K562 (cell line): ENCODE data around the gene HDAC9. TPM values are rescaled to one million over a fixed set of nuclear protein-coding genes. Genes with fewer than 3 reads are reported as not detected.

Experiments used
- ATAC-seq: fragments of 200-7000 bp; cut with Tn5 transposase; 3 replicates; pipeline ENCODE4 v1.9.1; 2020; ENCODE audit warnings: moderate library complexity
- BruUV-seq: library from RNA; stranded (reverse); fragments of 400-500 nt; replicated peaks from 2 replicates; lab custom pipeline; 2021; lab: Mats Ljungman, UMichigan
- CTCF ChIA-PET: fragments of 300-600 bp; formaldehyde crosslinking; extraction: SDS; loops from one replicate; lab custom pipeline; 2021; ENCODE audit warnings: low intra/inter-chr PET ratio; lab: Yijun Ruan, JAX
- POLR2A ChIA-PET: fragments of 300-600, 350-650 bp; sonication (Branson Sonifier 250); formaldehyde crosslinking; extraction: SDS; loops from one replicate; lab custom pipeline; 2021; ENCODE audit warnings: antibody characterized with exemption, inconsistent platforms; lab: Yijun Ruan, JAX
- DNase-seq, 4 experiments: peaks; one replicate each; pipeline versions ENCODE4 v3.0.0 to v3.0.0-alpha.2; 2011 to 2018; ENCODE audit warnings: low spot score in 3 of 4, mixed read lengths in 3 of 4; ENCODE audit errors: extremely low read depth in 1 of 4
- FAIRE-seq: peaks from 2 replicates; lab custom pipeline; 2011; peaks lifted over from hg19 to GRCh38; lab: Jason Lieb, UNC
- H2AFZ ChIP-seq: 2 replicates; pipeline ENCODE4 v1.6.0; 2011; ENCODE audit warnings: low read depth, low read length, control low read depth, inconsistent platforms
- H3K27ac ChIP-seq: fragments of 200-600 bp; 3 replicates; pipeline ENCODE4 v1.8.0; 2011; ENCODE audit warnings: low read depth, mild to moderate bottlenecking, control low read depth, inconsistent platforms, low read length, moderate library complexity, mixed read lengths; ENCODE audit errors: extremely low read depth
- H3K27me3 ChIP-seq, 2 experiments: fragments of 300-600 bp in 1 of 2; 2 replicates in 1 of 2; 3 replicates in 1 of 2; pipeline versions ENCODE4 v1.6.0 to v1.8.0; 2011; ENCODE audit warnings: inconsistent platforms in 2 of 2, low read length in 2 of 2, mild to moderate bottlenecking in 1 of 2, mixed read lengths in 1 of 2, moderate library complexity in 1 of 2; ENCODE audit not compliant: control insufficient read depth in 2 of 2, insufficient read depth in 2 of 2
- H3K36me3 ChIP-seq: fragments of 300-600 bp; 3 replicates; pipeline ENCODE4 v1.8.0; 2011; ENCODE audit warnings: mild to moderate bottlenecking, low read length, inconsistent platforms; ENCODE audit not compliant: control insufficient read depth, insufficient read depth
- H3K4me1 ChIP-seq, 2 experiments: fragments of 200-600 bp in 1 of 2; replicated peaks in 1 of 2; 2 replicates in 1 of 2; 3 replicates in 1 of 2; pipeline versions ENCODE4 v1.5.1 to v1.8.0; 2011; ENCODE audit warnings: inconsistent platforms in 2 of 2, low read length in 2 of 2, mild to moderate bottlenecking in 1 of 2, mixed read lengths in 1 of 2, moderate library complexity in 1 of 2; ENCODE audit not compliant: control insufficient read depth in 2 of 2, insufficient read depth in 2 of 2
- H3K4me2 ChIP-seq: 2 replicates; pipeline ENCODE4 v1.6.1; 2011; ENCODE audit warnings: low read length, control low read depth, inconsistent platforms, mixed read lengths; ENCODE audit not compliant: insufficient read depth
- H3K4me3 ChIP-seq: fragments of 200-600 bp; sonication (generic), shearing (Covaris generic); 2 replicates; pipeline ENCODE4 v1.5.1; 2016; ENCODE audit warnings: control low read depth, inconsistent platforms
- H3K79me2 ChIP-seq: fragments of 200-600 bp; 3 replicates; pipeline ENCODE4 v1.8.0; 2011; ENCODE audit warnings: low read length, inconsistent platforms; ENCODE audit not compliant: control insufficient read depth, insufficient read depth
- H3K9ac ChIP-seq, 2 experiments: 2 replicates each; pipeline versions ENCODE4 v1.6.0 to v1.6.1; 2011; ENCODE audit warnings: low read depth in 2 of 2, low read length in 2 of 2, control low read depth in 1 of 2, inconsistent platforms in 1 of 2, mild to moderate bottlenecking in 1 of 2, mixed read lengths in 1 of 2; ENCODE audit not compliant: insufficient read depth in 1 of 2
- H3K9me1 ChIP-seq: one replicate; pipeline ENCODE4 v1.6.0; 2011; ENCODE audit warnings: inconsistent platforms, mild to moderate bottlenecking, low read length, moderate library complexity; ENCODE audit not compliant: control insufficient read depth, insufficient read depth
- H3K9me3 ChIP-seq: replicated peaks from 2 replicates; pipeline ENCODE4 v1.5.1; 2011; ENCODE audit warnings: low read depth, low read length, inconsistent platforms; ENCODE audit not compliant: control insufficient read depth, insufficient read depth
- H4K20me1 ChIP-seq: replicated peaks from 2 replicates; pipeline ENCODE4 v1.6.1; 2011; ENCODE audit warnings: low read length, inconsistent platforms, mixed read lengths; ENCODE audit not compliant: control insufficient read depth, insufficient read depth
- CSDE1 ChIP-seq, 2 experiments: fragments of 450-650 bp; IDR thresholded peaks; 2 replicates each; pipeline ENCODE4 v1.6.1; 2016; ENCODE audit warnings: mild to moderate bottlenecking in 1 of 2
- HCFC1 ChIP-seq: IDR thresholded peaks from 2 replicates; pipeline ENCODE4 v1.6.1; 2012; ENCODE audit warnings: low read depth, low read length, improper control_type of control experiment
- KLF13 ChIP-seq: fragments of 450-650 bp; IDR thresholded peaks from 2 replicates; pipeline ENCODE4 v1.6.1; 2016; ENCODE audit warnings: missing genetic modification characterization, low read depth, mild to moderate bottlenecking, missing compliant biosample characterization, moderate library complexity, borderline replicate concordance
- NCOA1 ChIP-seq: fragments of 450-650 bp; IDR thresholded peaks from 2 replicates; pipeline ENCODE4 v1.6.1; 2016; ENCODE audit warnings: low read depth
- NCOA2 ChIP-seq, 2 experiments: fragments of 450-650 bp; IDR thresholded peaks; 2 replicates each; pipeline ENCODE4 v1.6.1; 2018; ENCODE audit warnings: mild to moderate bottlenecking in 2 of 2, moderate library complexity in 1 of 2; ENCODE audit not compliant: partially characterized antibody in 2 of 2
- NONO ChIP-seq, 2 experiments: fragments of 200-400 bp in 1 of 2; fragments of 450-650 bp in 1 of 2; formaldehyde crosslinking in 1 of 2; IDR thresholded peaks; 2 replicates each; pipeline ENCODE4 v1.6.1; 2017; ENCODE audit warnings: low read depth in 2 of 2, mild to moderate bottlenecking in 2 of 2, moderate library complexity in 2 of 2, low read length in 1 of 2
- POLR2AphosphoS2 ChIP-seq: IDR thresholded peaks from 2 replicates; pipeline ENCODE4 v1.6.1; 2012; ENCODE audit warnings: low read length, improper control_type of control experiment
- SAFB ChIP-seq: fragments of 200-400 bp; formaldehyde crosslinking; IDR thresholded peaks from 2 replicates; pipeline ENCODE4 v1.6.1; 2017; ENCODE audit warnings: low read depth, low read length, borderline replicate concordance
- SMARCC2 ChIP-seq: fragments of 450-650 bp; IDR thresholded peaks from 2 replicates; pipeline ENCODE4 v1.6.1; 2017; ENCODE audit warnings: antibody characterized with exemption, moderate library complexity, mild to moderate bottlenecking, low read depth
- STAG1 ChIP-seq: sonication (generic); formaldehyde crosslinking; IDR thresholded peaks from 2 replicates; pipeline ENCODE4 v1.5.0; 2020; ENCODE audit warnings: missing genetic modification reagents, borderline replicate concordance
- ZC3H11A ChIP-seq: IDR thresholded peaks from 2 replicates; pipeline ENCODE4 v1.6.1; 2012; ENCODE audit warnings: low read depth, low read length, improper control_type of control experiment
- ZKSCAN1 ChIP-seq: fragments of 150-350 bp; IDR thresholded peaks from 2 replicates; pipeline ENCODE4 v1.6.1; 2016; ENCODE audit warnings: low read depth, low read length
- ZNF146 ChIP-seq: IDR thresholded peaks from one replicate; pipeline ENCODE4 v1.6.1; 2018; ENCODE audit warnings: missing compliant biosample characterization; ENCODE audit not compliant: unreplicated experiment
- ZNF232 ChIP-seq: sonication (generic); formaldehyde crosslinking; IDR thresholded peaks from 2 replicates; pipeline ENCODE4 v1.8.0; 2022; ENCODE audit warnings: mild to moderate bottlenecking, missing genetic modification reagents
- WGBS: fragments of 100-300 bp; shearing (Covaris generic); methylation state at CpG from one replicate; pipeline ENCODE4 v1.1.6; 2016; ENCODE audit warnings: low coverage, mixed read lengths; ENCODE audit not compliant: insufficient coverage; ENCODE audit errors: missing lambda C conversion rate; 5-methylcytosine and 5-hydroxymethylcytosine counted together
- in situ Hi-C: fragments of 300-500 bp; cut with MboI; formaldehyde crosslinking; loops from 4 replicates; pipeline ENCODE4 v1.15.0; 2018; ENCODE audit warnings: inconsistent platforms, mixed read lengths
- intact Hi-C: fragments of 100-400 bp; cut with micrococcal nuclease; formaldehyde crosslinking; loops from 2 replicates; pipeline ENCODE4 v1.14.2; 2022
- polyA plus RNA-seq, 8 experiments: library from polyadenylated mRNA; depleted of rRNA in 4 of 8; stranded (reverse) in 5 of 8; unstranded in 3 of 8; fragments of >200 nt; fragmentation: Nextera tagmentation in 2 of 8; fragmentation: Illumina TruSeq in 1 of 8; extraction: Ambion mirVana in 2 of 8; extraction: Trizol in 1 of 8; gene quantifications; 2 replicates each; pipeline versions ENCODE4 v1.2.1 to v1.2.3, GENCODE V29; 2011 to 2014; ENCODE audit warnings: inconsistent platforms in 1 of 8, missing spikeins in 1 of 8
- total RNA-seq, 7 experiments: library from RNA; depleted of rRNA in 6 of 7; stranded (reverse); fragments of >200 nt in 6 of 7; fragmentation: Illumina TruSeq in 2 of 7; extraction: Trizol in 2 of 7; gene quantifications; 2 replicates each; pipeline versions ENCODE4 v1.2.1 to v1.2.3, GENCODE V29; 2011 to 2021; ENCODE audit warnings: low replicate concordance in 1 of 7
- TF ChIP-seq, protein P1 (sequence below): sonication (generic); formaldehyde crosslinking; IDR thresholded peaks from 2 replicates; pipeline ENCODE4 v1.8.1; 2023; ENCODE audit warnings: mild to moderate bottlenecking, missing genetic modification reagents, moderate library complexity
- TF ChIP-seq, protein P2 (sequence below): sonication (generic); formaldehyde crosslinking; IDR thresholded peaks from 2 replicates; pipeline ENCODE4 v1.8.1; 2022; ENCODE audit warnings: missing genetic modification reagents

Gene HDAC9
- total and polyA plus RNA-seq, 9 of the 15 experiments (the other 6 are each of a cell fraction or from before 2014, with no cell fraction given): 0.08 to 0.91 (median 0.33) TPM

DNA sequence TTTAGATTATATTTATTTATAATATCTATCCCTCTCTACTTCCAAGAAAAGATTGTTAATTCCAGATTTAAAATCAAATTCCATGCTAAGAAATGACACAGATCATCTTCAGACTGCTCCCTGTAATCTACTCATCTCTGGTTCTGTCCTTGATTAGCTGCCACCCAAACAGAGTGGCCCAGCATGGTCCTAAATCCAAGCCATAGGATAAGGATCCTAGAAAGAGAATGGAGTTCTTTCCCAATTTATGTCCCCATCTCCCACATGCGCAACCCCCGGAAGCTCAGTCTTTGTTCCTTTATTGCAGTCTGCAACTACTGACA is 23.4 kb upstream of the HDAC9 start:
- BruUV-seq: no TSS peak
- ATAC-seq (no peak), DNase-seq (no peak), FAIRE-seq (no peak)
- no peak overlapping the region for H3K4me3 ChIP-seq
- intact Hi-C loops: no loop called here
- no peaks in the 10 kb centered on the region for H4K20me1 ChIP-seq
- POLR2A ChIA-PET: no interaction called here
- H3K36me3 ChIP-seq: no peaks in the 10 kb centered on the region
- no peaks in the 10 kb centered on the region; the same call in 1 of the 2 replicates for H3K9me3 ChIP-seq
- no peaks in the 10 kb centered on the region for H3K4me1 ChIP-seq
- TF ChIP-seq NCOA1: no peak
- TF ChIP-seq, protein P1, sequence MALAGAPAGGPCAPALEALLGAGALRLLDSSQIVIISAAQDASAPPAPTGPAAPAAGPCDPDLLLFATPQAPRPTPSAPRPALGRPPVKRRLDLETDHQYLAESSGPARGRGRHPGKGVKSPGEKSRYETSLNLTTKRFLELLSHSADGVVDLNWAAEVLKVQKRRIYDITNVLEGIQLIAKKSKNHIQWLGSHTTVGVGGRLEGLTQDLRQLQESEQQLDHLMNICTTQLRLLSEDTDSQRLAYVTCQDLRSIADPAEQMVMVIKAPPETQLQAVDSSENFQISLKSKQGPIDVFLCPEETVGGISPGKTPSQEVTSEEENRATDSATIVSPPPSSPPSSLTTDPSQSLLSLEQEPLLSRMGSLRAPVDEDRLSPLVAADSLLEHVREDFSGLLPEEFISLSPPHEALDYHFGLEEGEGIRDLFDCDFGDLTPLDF (CRISPR knock-in tag): no peak
- TF ChIP-seq STAG1: no peak
- TF ChIP-seq ZKSCAN1: no peak
- no peak for TF ChIP-seq SAFB
- TF ChIP-seq, protein P2, sequence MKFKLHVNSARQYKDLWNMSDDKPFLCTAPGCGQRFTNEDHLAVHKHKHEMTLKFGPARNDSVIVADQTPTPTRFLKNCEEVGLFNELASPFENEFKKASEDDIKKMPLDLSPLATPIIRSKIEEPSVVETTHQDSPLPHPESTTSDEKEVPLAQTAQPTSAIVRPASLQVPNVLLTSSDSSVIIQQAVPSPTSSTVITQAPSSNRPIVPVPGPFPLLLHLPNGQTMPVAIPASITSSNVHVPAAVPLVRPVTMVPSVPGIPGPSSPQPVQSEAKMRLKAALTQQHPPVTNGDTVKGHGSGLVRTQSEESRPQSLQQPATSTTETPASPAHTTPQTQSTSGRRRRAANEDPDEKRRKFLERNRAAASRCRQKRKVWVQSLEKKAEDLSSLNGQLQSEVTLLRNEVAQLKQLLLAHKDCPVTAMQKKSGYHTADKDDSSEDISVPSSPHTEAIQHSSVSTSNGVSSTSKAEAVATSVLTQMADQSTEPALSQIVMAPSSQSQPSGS: no peak
- TF ChIP-seq POLR2AphosphoS2: no peak
- TF ChIP-seq SMARCC2: no peak
- no peak for TF ChIP-seq ZC3H11A
- no peak for TF ChIP-seq NONO (IDR thresholded peaks at IDR 0.05; ENCODE audit: low read depth in 2 of 2, low read length in 1 of 2)
- TF ChIP-seq ZNF146 (CRISPR knock-in tag): no peak
- TF ChIP-seq ZNF232: no peak
- no peak for TF ChIP-seq KLF13 (tag)
- TF ChIP-seq NCOA2 (IDR thresholded peaks at IDR 0.05; ENCODE audit: partially characterized antibody in 2 of 2): no peak
- no peak for TF ChIP-seq HCFC1
- TF ChIP-seq CSDE1 (IDR thresholded peaks at IDR 0.05): no peak
- WGBS: 3% methylated on average over 2 of the region's 2 CpGs
- H2AFZ ChIP-seq: no peak overlapping the region
- H3K27ac ChIP-seq: no peak overlapping the region
- no peaks in the 10 kb centered on the region for H3K79me2 ChIP-seq
- H3K4me2 ChIP-seq: no peak overlapping the region
- in situ Hi-C loops: no loop called here
- H3K9ac ChIP-seq: no peak overlapping the region
- no peaks in the 10 kb centered on the region for H3K9me1 ChIP-seq
- no peaks in the 10 kb centered on the region for H3K27me3 ChIP-seq
- CTCF ChIA-PET: no interaction called here
